Ovary (tissue), 3 donors: Measurements from ENCODE around the gene CTNNA3.

Source experiments
- CTCF ChIP-seq, 3 donors: fragments of 450-650 bp in 2 of 3; fragments of 200-600 bp in 1 of 3; IDR thresholded peaks; one replicate each; pipeline versions ENCODE4 v1.5.1 to v1.8.0; 2016 to 2022; ENCODE audit warnings: antibody characterized with exemption in 3 of 3, mild to moderate bottlenecking in 1 of 3
- EP300 ChIP-seq: sonication (generic); formaldehyde crosslinking; IDR thresholded peaks from one replicate; pipeline ENCODE4 v1.6.1; 2017; ENCODE audit warnings: antibody characterized with exemption
- POLR2A ChIP-seq: fragments of 450-650 bp; IDR thresholded peaks from one replicate; pipeline ENCODE4 v1.6.1; 2017; ENCODE audit warnings: antibody characterized with exemption, mild to moderate bottlenecking, moderate library complexity
- donor health status: DM: no; HTN: no; CAD: no.

GRCh38 chr10:67141300-67141699 lies 554.7 kb downstream of the CTNNA3 start:
- no peak for TF ChIP-seq CTCF (IDR thresholded peaks at IDR 0.05)
- no peak for TF ChIP-seq EP300
- no peak for TF ChIP-seq POLR2A
